Heart left ventricle (tissue), 16 donors: ENCODE data around the gene LPP. TPM values are rescaled to one million over a fixed set of nuclear protein-coding genes. Genes with fewer than 3 reads are reported as not detected.
A peak's percentile ranks its signal among the peaks of the same experiment; 100 is the strongest.

Experiments used
- ATAC-seq, 4 donors: fragments of 200-7000 bp; cut with Tn5 transposase; one replicate each; pipeline ENCODE4 v1.9.1; 2020 to 2022; ENCODE audit warnings: moderate library complexity in 4 of 4, mild to moderate bottlenecking in 3 of 4, moderate number of reproducible peaks in 1 of 4
- DNase-seq, 5 donors: peaks; one replicate each; pipeline ENCODE4 v3.0.0-alpha.2; 2020
- H3K27ac ChIP-seq, 12 donors: fragments of 200-600 bp; sonication (generic) in 4 of 12; one replicate each; pipeline versions ENCODE4 v1.5.0 to v1.8.0; 2016 to 2022; ENCODE audit warnings: mild to moderate bottlenecking in 2 of 12
- H3K27me3 ChIP-seq, 9 donors: fragments of 200-600 bp; sonication (generic) in 2 of 9; one replicate each; pipeline versions ENCODE4 v1.5.1 to v1.8.0; 2016 to 2022; ENCODE audit warnings: mild to moderate bottlenecking in 3 of 9
- H3K36me3 ChIP-seq, 9 donors: fragments of 200-600 bp; sonication (generic) in 2 of 9; one replicate each; pipeline versions ENCODE4 v1.5.0 to v1.8.0; 2018 to 2022; ENCODE audit warnings: mild to moderate bottlenecking in 2 of 9
- H3K4me1 ChIP-seq, 12 donors: fragments of 200-600 bp; sonication (generic) in 4 of 12; one replicate each; pipeline versions ENCODE4 v1.5.0 to v1.8.0; 2016 to 2022; ENCODE audit warnings: mild to moderate bottlenecking in 3 of 12
- H3K4me3 ChIP-seq, 12 donors: fragments of 200-600 bp; sonication (generic) in 4 of 12; one replicate each; pipeline versions ENCODE4 v1.5.0 to v1.8.0; 2017 to 2022; ENCODE audit warnings: mild to moderate bottlenecking in 9 of 12, moderate library complexity in 4 of 12
- H3K9me3 ChIP-seq, 12 donors: fragments of 200-600 bp; sonication (generic) in 4 of 12; one replicate each; pipeline versions ENCODE4 v1.5.0 to v1.8.0; 2016 to 2022; ENCODE audit warnings: mild to moderate bottlenecking in 1 of 12
- POLR2A ChIP-seq, 2 donors: fragments of 450-650 bp; IDR thresholded peaks; one replicate each; pipeline ENCODE4 v1.6.1; 2017; ENCODE audit warnings: antibody characterized with exemption in 2 of 2, mild to moderate bottlenecking in 2 of 2, moderate library complexity in 2 of 2
- WGBS, 4 donors: extraction: QIAGEN DNeasy Blood & Tissue Kit in 2 of 4; methylation state at CpG; one replicate each; pipeline versions ENCODE4 v1.1.5 to v1.1.7; 2013 to 2018; 5-methylcytosine and 5-hydroxymethylcytosine counted together
- intact Hi-C, 10 donors: fragments of 100-400 bp; cut with DNase I; formaldehyde crosslinking; loops; one replicate each; pipeline versions ENCODE4 v1.11.1 to v1.14.2; 2022
- polyA plus RNA-seq, 2 donors: library from polyadenylated mRNA; stranded (reverse); fragments of 200-250 nt; gene quantifications; one replicate each; pipeline ENCODE4 v1.2.3, GENCODE V29; 2013
- total RNA-seq, 9 donors: library from RNA; depleted of rRNA in 2 of 9; stranded (reverse); fragments of >200 nt in 2 of 9; fragmentation: NEBNext Ultra II Directional in 3 of 9; extraction: Animal tissue kit (Norgen Biotek cat#: 25700) in 3 of 9; gene quantifications; one replicate each; pipeline versions ENCODE4 v1.1.0 to v1.2.4, GENCODE V29; 2016 to 2023
- TF ChIP-seq, protein P1 (sequence below), 12 donors: fragments of 200-600 bp; sonication (generic) in 4 of 12; IDR thresholded peaks; one replicate each; pipeline versions ENCODE4 v1.5.0 to v1.8.0; 2018 to 2022; ENCODE audit warnings: antibody characterized with exemption in 12 of 12, mild to moderate bottlenecking in 5 of 12
- donor health status: ischemic (EF 13 %, LVEDD 7.1; RV severe dilation, severe dysfunction).
- donor health status: healthy with polysubstance abuse.
- donor health status: DM: no; HTN: yes; CAD: no.
- donor health status: DM: no; HTN: no; CAD: no.
- donor health status: ischemic (EF 25% LVEDD 6.9; RV normal size, moderate dysfunction).
- donor health status: ischemic (EF 25% LVEDD 5.7; RV mildly dilated, moderate dysfunction).
- donor health status: healthy.
- donor health status: DM: yes; HTN: yes; CAD: no.
- donor health status: ischemic (EF 35%, LVEDD 5.7; RV mildly dilated, moderate dysfunction).
- donor health status: nonischemic (EF 11% LVEDD 7.7; RV severe dilation, severe dysfunction).
- donor health status: DM: yes; HTN: yes; CAD: no.
- donor health status: PGD.
- donor health status: ischemic (EF 29% LVEDD 5.4; RV normal size, mild dysfunction).
- donor health status: nonischemic (EF 23%, LVEDD 6.1; RV moderate dilation, normal function).

LPP gene
- total and polyA plus RNA-seq, 11 donors: 9.2 to 178 (median 100) TPM

DNA sequence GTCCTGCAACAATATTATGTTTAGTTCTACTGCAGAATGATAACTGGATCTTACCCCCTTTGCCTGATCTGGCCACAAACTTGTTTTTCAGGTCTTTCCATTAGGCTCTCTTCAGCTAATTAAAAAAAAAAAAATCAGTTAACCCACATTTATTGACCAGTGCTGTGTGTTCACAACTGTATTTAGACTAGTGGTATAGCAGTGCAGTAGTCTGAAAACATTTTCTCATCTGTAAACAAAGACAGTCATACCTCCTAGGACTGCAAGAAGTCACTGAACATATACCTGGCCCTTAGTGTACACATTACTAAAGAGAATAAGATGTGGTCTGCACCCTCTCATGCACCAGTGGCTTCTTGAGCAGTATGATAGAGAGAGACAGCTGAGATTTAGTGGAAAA, 22.5 kb downstream of the LPP start:
- no peak overlapping the region for H3K4me3 ChIP-seq
- no peaks in the 10 kb centered on the region for H3K27me3 ChIP-seq
- peaks cover 0 to 20% (median 2%) of the 10 kb centered on the region in 9 donors for H3K36me3 ChIP-seq
- TF ChIP-seq POLR2A (IDR thresholded peaks at IDR 0.05): no peak
- TF ChIP-seq, protein P1, sequence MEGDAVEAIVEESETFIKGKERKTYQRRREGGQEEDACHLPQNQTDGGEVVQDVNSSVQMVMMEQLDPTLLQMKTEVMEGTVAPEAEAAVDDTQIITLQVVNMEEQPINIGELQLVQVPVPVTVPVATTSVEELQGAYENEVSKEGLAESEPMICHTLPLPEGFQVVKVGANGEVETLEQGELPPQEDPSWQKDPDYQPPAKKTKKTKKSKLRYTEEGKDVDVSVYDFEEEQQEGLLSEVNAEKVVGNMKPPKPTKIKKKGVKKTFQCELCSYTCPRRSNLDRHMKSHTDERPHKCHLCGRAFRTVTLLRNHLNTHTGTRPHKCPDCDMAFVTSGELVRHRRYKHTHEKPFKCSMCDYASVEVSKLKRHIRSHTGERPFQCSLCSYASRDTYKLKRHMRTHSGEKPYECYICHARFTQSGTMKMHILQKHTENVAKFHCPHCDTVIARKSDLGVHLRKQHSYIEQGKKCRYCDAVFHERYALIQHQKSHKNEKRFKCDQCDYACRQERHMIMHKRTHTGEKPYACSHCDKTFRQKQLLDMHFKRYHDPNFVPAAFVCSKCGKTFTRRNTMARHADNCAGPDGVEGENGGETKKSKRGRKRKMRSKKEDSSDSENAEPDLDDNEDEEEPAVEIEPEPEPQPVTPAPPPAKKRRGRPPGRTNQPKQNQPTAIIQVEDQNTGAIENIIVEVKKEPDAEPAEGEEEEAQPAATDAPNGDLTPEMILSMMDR (IDR thresholded peaks at IDR 0.05): no peak
- H3K27ac ChIP-seq: peak overlapping the region in 2 of 12 donors; percentile 47 to 86
- intact Hi-C loops: no loop called here
- H3K9me3 ChIP-seq: no peaks in the 10 kb centered on the region
- H3K4me1 ChIP-seq: peaks cover 0 to 82% (median 45%) of the 10 kb centered on the region in 12 donors
- DNase-seq: no peak
- no peak for ATAC-seq

DNA sequence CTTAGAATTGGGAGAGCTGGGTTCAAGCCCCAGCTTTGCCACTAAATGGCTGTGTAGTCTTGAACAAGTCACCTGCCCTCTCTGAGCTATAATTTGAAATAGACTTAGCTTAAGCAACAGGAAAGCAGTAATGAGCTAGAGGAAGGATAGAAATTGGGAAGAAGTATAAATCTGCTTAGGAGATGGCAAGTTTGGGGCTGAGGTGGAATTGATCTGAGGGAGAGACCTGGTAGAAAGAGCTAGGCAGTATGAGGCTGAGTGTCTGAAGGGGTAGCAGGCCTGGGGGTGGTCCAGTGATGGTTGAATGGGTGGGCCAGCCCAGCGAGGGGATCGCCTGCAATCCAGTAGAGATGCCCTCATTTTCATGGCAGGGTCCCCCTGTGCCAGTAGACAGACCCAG, 22.9 kb downstream of the LPP start:
- Histone ChIP-seq H3K36me3 (peaks cover 0 to 24% (median 5%) of the 10 kb centered on the region in 9 donors), H3K9me3 (no peaks in the 10 kb centered on the region), H3K27me3 (no peaks in the 10 kb centered on the region), H3K27ac (peak overlapping the region in 2 of 12 donors; percentile 14 to 86), H3K4me1 (peaks cover 0 to 81% (median 41%) of the 10 kb centered on the region in 12 donors), H3K4me3 (no peak overlapping the region)
- ATAC-seq (no peak), DNase-seq (no peak)
- intact Hi-C loops: no loop called here
- WGBS, 4 donors: 95 to 100% (median 98%) methylated on average over 2 of the region's 2 CpGs
- TF ChIP-seq POLR2A (IDR thresholded peaks at IDR 0.05): no peak
- TF ChIP-seq, protein P1 (IDR thresholded peaks at IDR 0.05): no peak

DNA sequence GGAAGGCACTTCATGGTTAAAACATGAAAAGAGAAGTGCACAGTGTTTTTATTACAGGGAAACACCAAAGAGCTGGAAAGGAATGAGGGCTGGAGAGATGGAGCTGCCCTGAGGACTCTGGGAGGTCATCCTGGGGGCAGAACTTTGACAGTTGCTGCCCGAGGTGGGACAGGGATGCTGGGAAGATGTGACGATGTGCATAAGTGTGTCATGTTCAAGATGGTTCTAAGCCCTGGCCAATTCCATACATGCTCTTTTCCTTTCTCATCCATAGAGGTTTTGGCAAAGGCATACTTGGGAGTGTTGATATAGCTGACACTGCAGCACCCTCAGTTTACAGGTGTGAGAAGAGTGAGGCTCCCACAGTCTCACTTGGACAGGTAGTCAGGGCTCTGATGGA, 23.8 kb downstream of the LPP start:
- Histone ChIP-seq H3K27ac (peak overlapping the region in 3 of 12 donors; percentile 8 to 86 (median 86)), H3K27me3 (no peaks in the 10 kb centered on the region)
- intact Hi-C loops: no loop called here

DNA sequence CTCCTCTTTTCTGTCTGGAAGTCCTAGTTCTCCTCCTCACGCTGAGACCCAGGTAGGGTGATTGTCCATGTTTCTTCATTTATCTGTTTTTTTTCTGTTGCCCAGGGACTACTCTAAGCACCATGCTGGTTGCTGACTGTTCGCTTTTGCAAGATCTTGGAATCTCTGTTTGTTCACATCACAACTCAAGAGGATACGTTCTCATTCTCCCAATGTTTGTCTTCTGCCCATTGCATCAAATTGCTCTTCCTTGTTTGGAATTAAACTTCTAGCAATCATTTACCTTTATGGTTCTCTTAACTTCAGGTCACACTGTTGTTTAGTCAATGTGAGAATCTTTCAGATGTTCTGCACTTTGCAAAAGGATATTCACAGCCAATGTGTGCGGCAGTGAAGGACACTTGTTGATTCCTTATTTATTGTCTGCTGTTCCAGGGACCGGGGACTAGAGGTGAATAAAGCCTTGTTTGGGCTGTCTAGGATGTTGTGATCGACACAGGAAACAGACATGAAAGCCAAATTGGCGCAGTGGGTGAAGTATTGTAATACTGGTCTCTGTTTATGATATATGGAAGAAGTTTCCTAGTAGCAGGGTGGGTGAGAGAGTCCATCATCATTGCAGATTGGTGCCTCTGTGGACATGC, 24.5 kb downstream of the LPP start:
- peaks cover 0 to 27% (median 8%) of the 10 kb centered on the region in 9 donors for H3K36me3 ChIP-seq
- DNase-seq (no peak), ATAC-seq (no peak)
- H3K27me3 ChIP-seq: no peaks in the 10 kb centered on the region
- intact Hi-C loops: no loop called here
- H3K9me3 ChIP-seq: no peaks in the 10 kb centered on the region
- H3K27ac ChIP-seq: peak overlapping the region in 11 of 12 donors; percentile 61 to 93 (median 79)
- 79 to 90% (median 88%) methylated on average over 7 of the region's 7 CpGs for WGBS, 4 donors
- no peak overlapping the region for H3K4me3 ChIP-seq
- TF ChIP-seq POLR2A (IDR thresholded peaks at IDR 0.05): no peak
- TF ChIP-seq, protein P1 (IDR thresholded peaks at IDR 0.05): no peak
- H3K4me1 ChIP-seq: peaks cover 0 to 78% (median 37%) of the 10 kb centered on the region in 12 donors

More for the DNA sequence above, 23.8 kb downstream of the LPP start:
- peaks cover 0 to 27% (median 8%) of the 10 kb centered on the region in 9 donors for H3K36me3 ChIP-seq
- no peaks in the 10 kb centered on the region for H3K9me3 ChIP-seq
- DNase-seq (no peak), ATAC-seq (no peak)
- no peak overlapping the region for H3K4me3 ChIP-seq
- WGBS, 4 donors: 75 to 90% (median 81%) methylated on average over 2 of the region's 2 CpGs
- TF ChIP-seq, protein P1 (IDR thresholded peaks at IDR 0.05): no peak
- TF ChIP-seq POLR2A (IDR thresholded peaks at IDR 0.05): no peak
- H3K4me1 ChIP-seq: peaks cover 0 to 72% (median 37%) of the 10 kb centered on the region in 12 donors
